Measurements from ENCODE around the gene LRRFIP1.

The LRRFIP1 gene

GRCh38 chr2:237725661-237726060, 98.3 kb downstream of the LRRFIP1 start:
- H3K9me3 ChIP-seq (ENCODE audit: control insufficient read depth, insufficient read depth, low read length), result no peaks in the 10 kb centered on the region
- no peaks in the 10 kb centered on the region for H3F3A ChIP-seq (ENCODE audit: control insufficient read depth, insufficient read depth)
- H3K79me2 ChIP-seq (ENCODE audit: control insufficient read depth, low read length), result peaks cover 39% of the 10 kb centered on the region
- TF ChIP-seq CTCF (IDR thresholded peaks at IDR 0.05; ENCODE audit: low read depth, low read length, poor library complexity, severe bottlenecking) (no peak), EZH2phosphoT487 (IDR thresholded peaks at IDR 0.05; ENCODE audit: borderline replicate concordance, low read length) (no peak)
- no peaks in the 10 kb centered on the region for H3K4me1 ChIP-seq (ENCODE audit: control insufficient read depth, low read length)
- peaks cover 34% of the 10 kb centered on the region for H3K36me3 ChIP-seq (ENCODE audit: control insufficient read depth, low read length)
- no peak overlapping the region for H3K4me3 ChIP-seq (ENCODE audit: low read length)
- H3K27me3 ChIP-seq (ENCODE audit: control insufficient read depth, low read length), result no peaks in the 10 kb centered on the region
- no peaks in the 10 kb centered on the region for H3K9me2 ChIP-seq (replicated peaks; ENCODE audit: control insufficient read depth, low read length)
- no peaks in the 10 kb centered on the region; the same call in 1 of the 2 replicates for H4K20me1 ChIP-seq (ENCODE audit: control insufficient read depth, insufficient read depth, low read depth, low read length)
- H3K27ac ChIP-seq (ENCODE audit: low read depth, low read length), result no peak overlapping the region
- H3K4me2 ChIP-seq (ENCODE audit: low read length), result no peak overlapping the region

GRCh38 chr2:237726401-237726830, 99.0 kb downstream of the LRRFIP1 start:
- Histone ChIP-seq H3K4me2 (ENCODE audit: low read length) (no peak overlapping the region), H3K4me1 (ENCODE audit: control insufficient read depth, low read length) (no peaks in the 10 kb centered on the region), H3K79me2 (ENCODE audit: control insufficient read depth, low read length) (peaks cover 44% of the 10 kb centered on the region), H4K20me1 (ENCODE audit: control insufficient read depth, insufficient read depth, low read depth, low read length) (no peaks in the 10 kb centered on the region; the same call in 1 of the 2 replicates), H3F3A (ENCODE audit: control insufficient read depth, insufficient read depth) (no peaks in the 10 kb centered on the region), H3K36me3 (ENCODE audit: control insufficient read depth, low read length) (peaks cover 30% of the 10 kb centered on the region), H3K4me3 (ENCODE audit: low read length) (no peak overlapping the region), H3K9me3 (ENCODE audit: control insufficient read depth, insufficient read depth, low read length) (no peaks in the 10 kb centered on the region), H3K27ac (ENCODE audit: low read depth, low read length) (no peak overlapping the region), H3K27me3 (ENCODE audit: control insufficient read depth, low read length) (no peaks in the 10 kb centered on the region), H3K9me2 (replicated peaks; ENCODE audit: control insufficient read depth, low read length) (no peaks in the 10 kb centered on the region)
- TF ChIP-seq EZH2phosphoT487 (IDR thresholded peaks at IDR 0.05; ENCODE audit: borderline replicate concordance, low read length), result no peak
- no peak for TF ChIP-seq CTCF (IDR thresholded peaks at IDR 0.05; ENCODE audit: low read depth, low read length, poor library complexity, severe bottlenecking)

GRCh38 chr2:237727363-237727762, 100.0 kb downstream of the LRRFIP1 start:
- Histone ChIP-seq H3K79me2 (ENCODE audit: control insufficient read depth, low read length) (peaks cover 48% of the 10 kb centered on the region), H3K27ac (ENCODE audit: low read depth, low read length) (no peak overlapping the region), H3F3A (ENCODE audit: control insufficient read depth, insufficient read depth) (no peaks in the 10 kb centered on the region), H3K9me2 (replicated peaks; ENCODE audit: control insufficient read depth, low read length) (no peaks in the 10 kb centered on the region), H3K36me3 (ENCODE audit: control insufficient read depth, low read length) (peaks cover 20% of the 10 kb centered on the region), H3K9me3 (ENCODE audit: control insufficient read depth, insufficient read depth, low read length) (no peaks in the 10 kb centered on the region), H3K4me1 (ENCODE audit: control insufficient read depth, low read length) (no peaks in the 10 kb centered on the region), H4K20me1 (ENCODE audit: control insufficient read depth, insufficient read depth, low read depth, low read length) (no peaks in the 10 kb centered on the region), H3K27me3 (ENCODE audit: control insufficient read depth, low read length) (no peaks in the 10 kb centered on the region), H3K4me2 (ENCODE audit: low read length) (no peak overlapping the region), H3K4me3 (ENCODE audit: low read length) (no peak overlapping the region)
- TF ChIP-seq CTCF (IDR thresholded peaks at IDR 0.05; ENCODE audit: low read depth, low read length, poor library complexity, severe bottlenecking) (no peak), EZH2phosphoT487 (IDR thresholded peaks at IDR 0.05; ENCODE audit: borderline replicate concordance, low read length) (no peak)
